ENCODE results near the gene FAM200A.
"Not testable (repeated sequence)": the region's sequence is repeated elsewhere in the genome, so short reads cannot be mapped to it uniquely, and the experiment has no call there.

The FAM200A gene

GRCh38 chr7:99543916-99544315, 8.0 kb downstream of the FAM200A start:
- H3K4me1 Mint-ChIP-seq (ENCODE audit: low read depth), result no peaks in the 10 kb centered on the region
- no peak overlapping the region for H3K27ac Mint-ChIP-seq
- H3K36me3 Mint-ChIP-seq (ENCODE audit: low read depth), result peaks cover 35% of the 10 kb centered on the region
- H3K27me3 Mint-ChIP-seq, result no peaks in the 10 kb centered on the region
- H3K4me3 Mint-ChIP-seq, result no peak overlapping the region
- peaks cover 14% of the 10 kb centered on the region for H3K9me3 Mint-ChIP-seq

GRCh38 chr7:99543081-99543671, 8.7 kb downstream of the FAM200A start:
- H3K4me1 Mint-ChIP-seq (ENCODE audit: low read depth), result no peaks in the 10 kb centered on the region
- no peak overlapping the region for H3K27ac Mint-ChIP-seq
- H3K4me3 Mint-ChIP-seq, result no peak overlapping the region
- H3K27me3 Mint-ChIP-seq, result no peaks in the 10 kb centered on the region
- peaks cover 31% of the 10 kb centered on the region for H3K36me3 Mint-ChIP-seq (ENCODE audit: low read depth)
- H3K9me3 Mint-ChIP-seq, result peaks cover 15% of the 10 kb centered on the region

DNA sequence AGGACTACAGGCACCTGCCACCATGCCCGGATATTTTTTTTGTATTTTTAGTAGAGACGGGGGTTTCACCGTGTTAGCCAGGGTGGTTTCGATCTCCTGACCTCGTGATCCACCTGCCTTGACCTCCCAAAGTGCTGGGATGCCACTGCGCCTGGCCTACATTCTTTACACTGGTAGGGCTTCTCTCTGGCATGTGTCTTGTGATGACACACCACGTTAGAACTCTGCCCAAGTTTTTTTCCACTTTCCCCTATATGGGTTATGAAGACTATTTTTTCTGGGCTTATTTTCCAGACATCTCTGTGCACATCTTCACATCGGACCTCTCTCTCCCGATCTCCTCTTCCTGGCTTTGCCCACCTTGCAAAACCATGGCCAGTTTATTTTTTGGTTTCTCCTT, 10.7 kb downstream of the FAM200A start:
- Mint-ChIP-seq H3K9me3 (peaks cover 22% of the 10 kb centered on the region), H3K36me3 (ENCODE audit: low read depth) (peaks cover 13% of the 10 kb centered on the region), H3K4me1 (ENCODE audit: low read depth) (no peaks in the 10 kb centered on the region), H3K27me3 (no peaks in the 10 kb centered on the region), H3K27ac (no peak overlapping the region), H3K4me3 (no peak overlapping the region)

- Mint-ChIP-seq H3K9me3 (peaks cover 22% of the 10 kb centered on the region), H3K4me3 (no peak overlapping the region), H3K4me1 (ENCODE audit: low read depth) (no peaks in the 10 kb centered on the region), H3K27ac (no peak overlapping the region), H3K27me3 (no peaks in the 10 kb centered on the region), H3K36me3 (ENCODE audit: low read depth) (peaks cover 13% of the 10 kb centered on the region)
Measured at GRCh38 chr7:99540542-99540941, 11.4 kb downstream of the FAM200A start.

- no peak overlapping the region for H3K27ac Mint-ChIP-seq
- H3K4me3 Mint-ChIP-seq, result no peak overlapping the region
- peaks cover 22% of the 10 kb centered on the region for H3K9me3 Mint-ChIP-seq
Measured at GRCh38 chr7:99539213-99539811, 12.6 kb downstream of the FAM200A start.

DNA sequence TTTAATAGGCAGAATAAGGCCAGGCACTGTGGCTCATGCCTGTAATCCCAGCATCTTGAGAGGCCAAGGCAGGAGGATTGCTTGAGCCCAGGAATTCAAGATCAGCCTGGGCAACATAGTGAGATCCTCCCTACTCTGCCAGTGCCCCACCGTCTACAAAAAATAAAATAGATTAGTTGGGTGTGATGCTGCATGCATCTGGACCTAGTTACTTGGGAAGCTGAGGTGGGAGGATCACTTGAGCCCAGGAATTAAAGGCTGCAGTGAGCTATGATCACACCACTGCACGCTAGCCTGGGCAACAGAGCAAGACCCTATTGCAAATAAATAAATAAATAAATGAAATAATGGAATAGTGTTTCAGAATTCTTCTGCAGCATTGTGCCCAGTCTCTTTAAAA, 16.2 kb downstream of the FAM200A start:
- Mint-ChIP-seq H3K9me3 (peaks cover 43% of the 10 kb centered on the region), H3K36me3 (ENCODE audit: low read depth) (peaks cover 33% of the 10 kb centered on the region), H3K27ac (no peak overlapping the region), H3K4me1 (ENCODE audit: low read depth) (no peaks in the 10 kb centered on the region), H3K27me3 (no peaks in the 10 kb centered on the region), H3K4me3 (no peak overlapping the region)

More at GRCh38 chr7:99539213-99539811, 12.6 kb downstream of the FAM200A start:
- H3K27me3 Mint-ChIP-seq, result no peaks in the 10 kb centered on the region
- no peaks in the 10 kb centered on the region for H3K4me1 Mint-ChIP-seq (ENCODE audit: low read depth)
- peaks cover 9% of the 10 kb centered on the region for H3K36me3 Mint-ChIP-seq (ENCODE audit: low read depth)

GRCh38 chr7:99531354-99531765, 20.6 kb downstream of the FAM200A start:
- H3K36me3 Mint-ChIP-seq (ENCODE audit: low read depth), result peaks cover 71% of the 10 kb centered on the region
- peaks cover 36% of the 10 kb centered on the region for H3K9me3 Mint-ChIP-seq
- no peak overlapping the region for H3K27ac Mint-ChIP-seq
- H3K4me3 Mint-ChIP-seq, result no peak overlapping the region
- no peaks in the 10 kb centered on the region for H3K27me3 Mint-ChIP-seq
- H3K4me1 Mint-ChIP-seq (ENCODE audit: low read depth), result no peaks in the 10 kb centered on the region

- Mint-ChIP-seq H3K4me1 (ENCODE audit: low read depth) (no peaks in the 10 kb centered on the region), H3K4me3 (no peak overlapping the region)
Measured at GRCh38 chr7:99525713-99526440, 26.0 kb downstream of the FAM200A start.

DNA sequence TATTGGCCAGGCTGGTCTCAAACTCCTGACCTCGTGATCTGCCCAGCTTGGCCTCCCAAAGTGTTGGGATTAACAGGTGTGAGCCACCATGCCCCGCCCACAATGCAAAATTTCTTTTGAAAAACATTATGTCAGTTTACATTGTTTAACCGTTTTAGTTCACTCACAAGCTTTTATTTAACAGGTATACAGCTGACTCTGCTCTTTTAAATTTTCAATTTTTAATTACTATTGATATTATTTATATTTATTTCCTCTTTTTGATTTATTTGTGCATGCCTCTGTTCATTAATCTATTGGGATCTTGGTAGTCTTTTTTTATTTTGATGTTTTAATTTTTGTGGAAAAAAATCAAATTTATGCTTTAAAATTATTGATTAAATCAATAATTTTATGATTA, 30.5 kb downstream of the FAM200A start:
- Mint-ChIP-seq H3K4me3 (no peak overlapping the region), H3K4me1 (ENCODE audit: low read depth) (no peaks in the 10 kb centered on the region), H3K27ac (no peak overlapping the region), H3K27me3 (no peaks in the 10 kb centered on the region), H3K36me3 (ENCODE audit: low read depth) (peaks cover 44% of the 10 kb centered on the region), H3K9me3 (no peaks in the 10 kb centered on the region)

More at GRCh38 chr7:99525713-99526440, 26.0 kb downstream of the FAM200A start:
- peaks cover 61% of the 10 kb centered on the region for H3K36me3 Mint-ChIP-seq (ENCODE audit: low read depth)
- H3K27ac Mint-ChIP-seq, result no peak overlapping the region
- H3K9me3 Mint-ChIP-seq, result peaks cover 10% of the 10 kb centered on the region
- H3K27me3 Mint-ChIP-seq, result no peaks in the 10 kb centered on the region

GRCh38 chr7:99514050-99514449, 37.9 kb downstream of the FAM200A start:
- H3K4me1 Mint-ChIP-seq (ENCODE audit: low read depth), result peaks cover 8% of the 10 kb centered on the region
- no peaks in the 10 kb centered on the region for H3K9me3 Mint-ChIP-seq
- H3K27me3 Mint-ChIP-seq, result no peaks in the 10 kb centered on the region
- H3K27ac Mint-ChIP-seq, result no peak overlapping the region
- peaks cover 40% of the 10 kb centered on the region for H3K36me3 Mint-ChIP-seq (ENCODE audit: low read depth)
- no peak overlapping the region for H3K4me3 Mint-ChIP-seq

- H3K27me3 Mint-ChIP-seq, result no peaks in the 10 kb centered on the region
- peak overlapping the region; percentile 98 for H3K4me3 Mint-ChIP-seq
- H3K9me3 Mint-ChIP-seq, result peaks cover 5% of the 10 kb centered on the region
- peaks cover 10% of the 10 kb centered on the region for H3K36me3 Mint-ChIP-seq (ENCODE audit: low read depth)
- H3K27ac Mint-ChIP-seq, result peak overlapping the region; percentile 98
- H3K4me1 Mint-ChIP-seq (ENCODE audit: low read depth), result peaks cover 34% of the 10 kb centered on the region
Measured at GRCh38 chr7:99505324-99505662, 46.6 kb downstream of the FAM200A start.

DNA sequence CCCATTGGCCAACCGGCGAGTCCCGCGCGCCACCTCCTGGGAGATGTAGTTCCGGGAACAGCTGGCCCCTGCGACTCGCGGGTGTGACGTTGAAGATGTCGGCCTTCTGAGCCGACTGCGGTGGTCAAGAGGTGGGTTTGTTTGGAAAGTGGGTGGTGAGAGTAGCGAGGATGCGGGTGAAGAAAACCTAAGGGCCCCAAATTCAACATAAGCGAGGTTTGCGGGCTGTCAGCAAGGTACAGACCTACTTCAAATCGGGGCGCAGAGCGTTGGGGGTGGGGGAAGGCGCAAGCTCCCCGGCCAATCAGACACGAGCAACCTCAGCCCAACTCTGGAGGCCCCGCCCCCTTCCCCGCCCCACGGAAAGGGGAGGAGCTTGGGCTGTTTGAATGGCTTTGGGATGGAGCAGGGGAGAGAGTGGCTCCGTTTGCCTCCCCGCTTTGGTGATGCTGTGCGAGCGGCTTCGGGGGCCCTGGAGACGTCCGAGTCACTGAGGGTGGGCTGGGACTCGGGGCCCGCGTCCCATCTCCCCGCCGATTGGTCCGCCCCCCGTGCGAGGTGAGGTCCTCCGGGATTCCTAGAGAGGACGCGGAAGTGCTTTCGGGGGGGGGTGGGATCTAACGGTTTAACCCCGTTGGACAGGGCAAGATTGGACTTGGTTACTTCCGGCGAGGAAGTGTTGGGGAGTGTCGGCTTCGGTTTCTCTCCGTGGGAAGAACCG, 47.2 kb downstream of the FAM200A start, which contains the start of gene ZKSCAN5:
TSS of gene ZKSCAN5 (plus strand) at position 60 of the 721 bp plus-strand sequence. CDS start 1,383 bp downstream, outside the sequence.
- Mint-ChIP-seq H3K27ac (peak within 1 kb of the TSS; percentile 98), H3K4me1 (ENCODE audit: low read depth) (peaks cover 34% of the 10 kb centered on the region), H3K4me3 (peak within 1 kb of the TSS; percentile 98), H3K9me3 (peaks cover 5% of the 10 kb centered on the region), H3K36me3 (ENCODE audit: low read depth) (peaks cover 15% of the 10 kb centered on the region), H3K27me3 (no peaks in the 10 kb centered on the region)

- Mint-ChIP-seq H3K9me3 (peaks cover 5% of the 10 kb centered on the region), H3K4me1 (ENCODE audit: low read depth) (peaks cover 34% of the 10 kb centered on the region), H3K36me3 (ENCODE audit: low read depth) (peaks cover 15% of the 10 kb centered on the region)
Measured at GRCh38 chr7:99504281-99504602, 47.7 kb downstream of the FAM200A start.

GRCh38 chr7:99501236-99501635, 50.7 kb downstream of the FAM200A start:
- peaks cover 39% of the 10 kb centered on the region for H3K4me1 Mint-ChIP-seq (ENCODE audit: low read depth)
- H3K36me3 Mint-ChIP-seq (ENCODE audit: low read depth), result peaks cover 30% of the 10 kb centered on the region

More at GRCh38 chr7:99504281-99504602, 47.7 kb downstream of the FAM200A start:
- Mint-ChIP-seq H3K27ac (peak overlapping the region; percentile 98), H3K4me3 (peak overlapping the region; percentile 98), H3K27me3 (no peaks in the 10 kb centered on the region)

GRCh38 chr7:99500637-99501009, 51.3 kb downstream of the FAM200A start:
- H3K4me1 Mint-ChIP-seq (ENCODE audit: low read depth), result peaks cover 35% of the 10 kb centered on the region
- peak overlapping the region; percentile 99 for H3K27ac Mint-ChIP-seq
- H3K27me3 Mint-ChIP-seq, result no peaks in the 10 kb centered on the region
- H3K9me3 Mint-ChIP-seq, result peaks cover 5% of the 10 kb centered on the region
- H3K36me3 Mint-ChIP-seq (ENCODE audit: low read depth), result peaks cover 33% of the 10 kb centered on the region
- H3K4me3 Mint-ChIP-seq, result peak overlapping the region; percentile 100

More at GRCh38 chr7:99501236-99501635, 50.7 kb downstream of the FAM200A start:
- peak overlapping the region; percentile 99 for H3K27ac Mint-ChIP-seq
- not testable (repeated sequence) for H3K27me3 Mint-ChIP-seq, H3K9me3 Mint-ChIP-seq
- peak overlapping the region; percentile 100 for H3K4me3 Mint-ChIP-seq
